Activated naive CD4-positive, alpha-beta T cell treated with Interleukin-2 at 50 U/mL for 16 hours (primary cell): ENCODE measurements around the gene ADGRV1.
"Not testable (repeated sequence)": the region's sequence is repeated elsewhere in the genome, so short reads cannot be mapped to it uniquely, and the experiment has no call there.

Source experiments
- DNase-seq: peaks from one replicate; pipeline ENCODE4 v3.0.0-alpha.2; 2020

Gene ADGRV1

GRCh38 chr5:90654215-90654614 is 95.6 kb downstream of the ADGRV1 start:
- DNase-seq, result no peak

- DNase-seq, result no peak
Measured at GRCh38 chr5:90655423-90655822, 96.8 kb downstream of the ADGRV1 start.

GRCh38 chr5:90657030-90657429 is 98.4 kb downstream of the ADGRV1 start:
- no peak for DNase-seq

DNA sequence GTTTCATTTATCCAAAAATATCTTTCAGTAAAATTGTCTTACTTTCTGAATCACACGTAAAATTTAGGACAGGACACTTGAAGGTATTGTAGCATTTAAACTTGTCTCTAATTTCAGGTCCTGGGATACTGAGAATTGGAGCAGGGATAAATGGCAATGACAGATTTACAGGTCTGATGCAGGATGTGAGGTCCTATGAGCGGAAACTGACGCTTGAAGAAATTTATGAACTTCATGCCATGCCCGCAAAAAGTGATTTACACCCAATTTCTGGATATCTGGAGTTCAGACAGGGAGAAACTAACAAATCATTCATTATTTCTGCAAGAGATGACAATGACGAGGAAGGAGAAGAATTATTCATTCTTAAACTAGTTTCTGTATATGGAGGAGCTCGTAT is 99.2 kb downstream of the ADGRV1 start:
- DNase-seq, result no peak

GRCh38 chr5:90658620-90659019 is 100.0 kb downstream of the ADGRV1 start:
- DNase-seq, result no peak

GRCh38 chr5:90668079-90668565 is 109.5 kb downstream of the ADGRV1 start:
- not testable (repeated sequence) for DNase-seq

DNA sequence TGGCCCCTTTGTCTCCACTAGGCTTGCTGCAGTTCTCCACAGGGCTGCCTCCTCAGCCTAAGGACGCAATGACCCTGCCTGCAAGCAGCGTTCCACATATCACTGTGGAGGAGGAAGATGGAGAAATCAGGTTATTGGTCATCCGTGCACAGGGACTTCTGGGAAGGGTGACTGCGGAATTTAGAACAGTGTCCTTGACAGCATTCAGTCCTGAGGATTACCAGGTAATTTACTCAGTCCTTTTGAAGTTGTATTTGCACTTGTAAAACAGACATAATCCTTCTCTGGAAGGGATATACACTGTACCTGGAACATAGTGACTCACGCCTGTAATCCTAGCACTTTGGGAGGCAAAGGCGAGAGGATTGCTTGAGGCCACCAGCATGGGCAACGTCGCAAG is 116.6 kb downstream of the ADGRV1 start:
- DNase-seq, result no peak

- DNase-seq, result no peak
Measured at GRCh38 chr5:90680921-90681563, 122.4 kb downstream of the ADGRV1 start.

DNA sequence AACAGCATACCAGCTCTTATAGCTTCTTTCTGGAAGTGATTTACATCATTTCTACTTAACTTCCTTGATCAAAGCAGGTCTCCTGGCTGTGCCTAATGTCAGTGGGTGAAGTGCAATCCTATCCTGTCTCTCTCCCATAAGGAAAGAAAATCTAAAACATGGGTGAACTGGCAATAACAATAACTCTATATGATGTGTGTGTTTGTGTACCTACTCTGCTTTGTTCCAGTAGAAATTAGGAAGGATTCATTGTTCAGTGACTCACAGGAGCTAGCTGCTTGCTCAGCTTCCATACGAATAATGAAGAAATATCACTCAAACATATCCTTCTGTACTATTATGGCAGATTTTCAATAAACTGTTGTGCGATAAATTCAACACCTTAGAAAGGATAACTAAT is 123.7 kb downstream of the ADGRV1 start:
- no peak for DNase-seq

DNA sequence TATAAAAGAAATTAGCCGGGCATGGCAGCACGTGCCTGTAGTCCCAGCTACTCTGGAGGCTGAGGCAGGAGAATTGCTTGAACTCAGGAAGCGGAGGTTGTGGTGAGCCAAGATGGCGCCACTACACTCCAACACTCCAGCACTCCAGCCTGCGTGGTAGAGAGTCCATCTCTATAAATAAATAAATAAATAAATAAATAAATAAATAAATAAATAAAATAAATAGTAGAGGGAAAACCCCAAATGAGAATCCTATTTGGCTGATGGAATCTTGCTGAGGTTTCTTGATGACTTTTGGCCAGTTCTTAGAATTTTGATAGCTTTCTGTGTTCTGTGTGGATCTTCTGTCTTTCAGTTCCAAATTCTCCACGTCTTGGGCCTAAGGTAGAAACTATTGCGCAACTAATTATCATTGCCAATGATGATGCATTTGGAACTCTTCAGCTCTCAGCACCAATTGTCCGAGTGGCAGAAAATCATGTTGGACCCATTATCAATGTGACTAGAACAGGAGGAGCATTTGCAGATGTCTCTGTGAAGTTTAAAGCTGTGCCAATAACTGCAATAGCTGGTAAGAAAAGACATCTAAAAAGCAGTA is 126.9 kb downstream of the ADGRV1 start:
- no peak for DNase-seq

DNA sequence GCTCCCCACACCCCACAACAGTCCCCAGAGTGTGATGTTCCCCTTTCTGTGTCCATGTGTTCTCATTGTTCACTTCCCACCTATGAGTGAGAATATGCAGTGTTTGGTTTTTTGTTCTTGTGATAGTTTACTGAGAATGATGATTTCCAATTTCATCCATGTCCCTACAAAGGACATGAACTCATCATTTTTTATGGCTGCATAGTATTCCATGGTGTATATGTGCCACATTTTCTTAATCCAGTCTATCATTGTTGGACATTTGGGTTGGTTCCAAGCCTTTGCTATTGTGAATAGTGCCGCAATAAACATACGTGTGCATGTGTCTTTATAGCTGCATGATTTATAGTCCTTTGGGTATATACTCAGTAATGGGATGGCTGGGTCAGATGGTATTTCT is 127.8 kb downstream of the ADGRV1 start:
- DNase-seq, result not testable (repeated sequence)

GRCh38 chr5:90687458-90687857 is 128.9 kb downstream of the ADGRV1 start:
- not testable (repeated sequence) for DNase-seq

- no peak for DNase-seq
Measured at GRCh38 chr5:90689064-90689463, 130.5 kb downstream of the ADGRV1 start.

- DNase-seq, result no peak
Measured at GRCh38 chr5:90690307-90690706, 131.7 kb downstream of the ADGRV1 start.

GRCh38 chr5:90691533-90691932 is 132.9 kb downstream of the ADGRV1 start:
- DNase-seq, result no peak

DNA sequence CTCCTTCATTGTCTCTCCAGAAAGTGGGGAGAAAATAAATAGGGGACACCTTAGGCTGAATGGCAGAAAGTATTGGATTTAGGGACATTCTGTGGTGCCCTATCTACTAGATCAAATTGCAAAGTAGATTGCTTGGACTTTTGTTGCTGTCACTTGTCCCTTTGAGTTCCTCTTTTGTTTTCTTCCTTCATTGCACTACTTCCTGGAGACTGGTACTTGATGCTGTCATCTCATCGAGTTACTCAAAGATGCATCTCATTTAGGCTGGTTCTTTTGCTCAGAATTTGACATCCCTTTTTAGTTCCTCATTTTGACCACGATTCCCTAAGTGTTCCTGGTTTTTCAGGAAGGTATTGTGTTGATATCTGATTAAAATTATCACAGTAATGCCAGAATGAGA is 137.6 kb downstream of the ADGRV1 start:
- no peak for DNase-seq

- DNase-seq, result no peak
Measured at GRCh38 chr5:90700299-90700698, 141.7 kb downstream of the ADGRV1 start.

DNA sequence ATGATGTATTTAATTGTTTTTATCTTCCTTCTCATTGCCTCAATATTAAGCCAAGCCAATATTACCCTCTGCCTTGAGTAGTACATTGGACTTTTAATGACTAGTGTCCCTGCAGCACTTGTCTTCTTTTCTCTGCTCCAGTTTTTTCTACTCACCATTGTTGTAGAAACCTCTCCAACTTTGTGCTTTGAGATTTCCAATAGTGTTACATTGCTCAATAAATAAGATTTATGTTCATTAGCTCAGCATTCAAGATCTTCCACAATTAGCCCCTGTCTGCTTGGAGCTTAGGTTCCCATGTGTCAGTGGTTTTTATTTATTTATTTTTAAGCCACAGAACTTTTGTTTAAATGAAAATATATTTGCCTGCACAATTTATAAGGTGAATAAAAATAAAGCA is 145.3 kb downstream of the ADGRV1 start:
- no peak for DNase-seq

GRCh38 chr5:90707698-90708097 is 149.1 kb downstream of the ADGRV1 start:
- DNase-seq, result no peak

- no peak for DNase-seq
Measured at GRCh38 chr5:90709323-90710155, 150.9 kb downstream of the ADGRV1 start.

- DNase-seq, result no peak
Measured at GRCh38 chr5:90718387-90718786, 159.8 kb downstream of the ADGRV1 start.

- DNase-seq, result no peak
Measured at GRCh38 chr5:90739567-90739966, 181.0 kb downstream of the ADGRV1 start.

DNA sequence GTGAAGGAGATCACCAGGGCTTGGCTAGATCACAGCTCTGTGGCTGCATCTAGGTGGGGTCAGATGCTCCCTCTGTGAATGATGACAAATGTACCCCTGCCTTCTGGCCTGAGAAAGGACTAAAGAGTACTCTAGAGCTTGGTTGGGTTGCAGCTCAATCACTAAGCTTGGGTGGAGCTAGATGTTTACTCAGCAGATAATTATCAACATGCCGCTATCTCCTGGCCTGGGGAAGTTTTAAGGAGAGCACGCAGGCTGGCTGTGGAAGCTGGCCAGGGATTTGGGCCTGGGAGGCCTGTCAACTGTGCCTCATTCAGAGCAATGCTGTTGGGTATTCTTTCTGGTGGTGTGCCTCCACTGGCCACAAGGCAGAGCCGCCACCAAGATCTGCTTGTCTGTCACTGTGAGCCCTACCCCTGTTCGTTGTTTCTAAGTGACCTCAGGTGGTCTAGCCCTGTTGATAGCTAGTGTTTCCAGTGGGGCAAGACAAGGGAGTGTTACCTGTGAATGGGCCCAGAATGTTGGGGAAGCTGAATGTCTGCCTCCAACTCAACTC is 181.7 kb downstream of the ADGRV1 start:
- no peak for DNase-seq
